ENCODE data around the gene NSD2. TPM values are rescaled to one million over a fixed set of nuclear protein-coding genes. Genes with fewer than 3 reads are reported as not detected.
A peak's percentile ranks its signal among the peaks of the same experiment; 100 is the strongest.

The NSD2 gene
- total RNA-seq, 2 donors from 2014 or later = 153 to 208 TPM

DNA sequence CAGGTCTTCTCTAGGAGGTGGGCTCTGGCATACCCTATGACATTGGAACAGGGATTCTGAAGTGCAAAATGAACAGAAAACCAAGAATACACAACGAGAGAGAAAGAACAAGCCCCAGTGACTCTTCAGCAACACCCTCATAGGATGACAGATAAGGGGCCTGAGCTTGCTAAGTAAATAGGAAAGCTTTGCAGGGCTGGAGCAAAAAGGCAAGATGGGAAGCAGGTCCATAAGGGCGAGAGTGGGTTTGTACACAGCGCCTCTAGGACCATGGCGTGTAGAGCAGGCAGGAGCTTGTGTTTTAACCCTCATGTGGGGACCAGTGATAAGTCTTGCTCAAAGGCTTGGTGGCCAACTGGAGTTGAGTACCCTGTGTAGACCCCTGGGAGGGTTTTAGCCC, 91.8 kb downstream of the NSD2 start:
- Histone ChIP-seq H3K27me3 (ENCODE audit: control insufficient read depth, insufficient read depth, low read length, poor library complexity, severe bottlenecking) (no peaks in the 10 kb centered on the region), H3K36me3 (ENCODE audit: control insufficient read depth, insufficient read depth, low read length) (peaks cover 94% of the 10 kb centered on the region), H3K27ac (ENCODE audit: low read depth, low read length) (no peak overlapping the region), H3K4me1 (ENCODE audit: control insufficient read depth, insufficient read depth, low read length) (peaks cover 7% of the 10 kb centered on the region), H3K9ac (ENCODE audit: extremely low read depth, low read length, poor library complexity, severe bottlenecking) (no peak overlapping the region), H3K9me3 (ENCODE audit: control insufficient read depth, low read length) (peaks cover 9% of the 10 kb centered on the region), H3K4me3 (ENCODE audit: low read length) (no peak overlapping the region)
- Mint-ChIP-seq H3K4me3 (no peak overlapping the region), H3K27ac (no peak overlapping the region), H3K36me3 (ENCODE audit: low read depth) (peaks cover 80% of the 10 kb centered on the region), H3K27me3 (ENCODE audit: insufficient read depth) (no peaks in the 10 kb centered on the region), H3K9me3 (peaks cover 2% of the 10 kb centered on the region), H3K4me1 (peaks cover 21% of the 10 kb centered on the region)
- no peak for TF ChIP-seq CTCF (conservative IDR thresholded peaks at IDR 0.05)
- DNase-seq = no peak
- WGBS, 2 experiments (ENCODE audit: insufficient coverage in 1 of 2, insufficient read length in 1 of 2) = 97 to 100% methylated on average over 4 of the region's 4 CpGs

GRCh38 chr4:1964443-1964842, 93.2 kb downstream of the NSD2 start:
- TF ChIP-seq CTCF (conservative IDR thresholded peaks at IDR 0.05) = no peak
- Mint-ChIP-seq H3K27me3 (ENCODE audit: insufficient read depth) (no peaks in the 10 kb centered on the region), H3K9me3 (peaks cover 2% of the 10 kb centered on the region), H3K4me3 (no peak overlapping the region), H3K36me3 (ENCODE audit: low read depth) (peaks cover 82% of the 10 kb centered on the region), H3K4me1 (peaks cover 21% of the 10 kb centered on the region), H3K27ac (peak overlapping the region; percentile 57)
- H3K27ac ChIP-seq (ENCODE audit: low read depth, low read length) = no peak overlapping the region
- no peak overlapping the region for H3K9ac ChIP-seq (ENCODE audit: extremely low read depth, low read length, poor library complexity, severe bottlenecking)
- H3K36me3 ChIP-seq (ENCODE audit: control insufficient read depth, insufficient read depth, low read length) = peaks cover 95% of the 10 kb centered on the region
- no peak for DNase-seq
- H3K4me1 ChIP-seq (ENCODE audit: control insufficient read depth, insufficient read depth, low read length) = peaks cover 7% of the 10 kb centered on the region
- H3K27me3 ChIP-seq (ENCODE audit: control insufficient read depth, insufficient read depth, low read length, poor library complexity, severe bottlenecking) = no peaks in the 10 kb centered on the region
- peaks cover 9% of the 10 kb centered on the region for H3K9me3 ChIP-seq (ENCODE audit: control insufficient read depth, low read length)
- WGBS, 2 experiments (ENCODE audit: insufficient coverage in 1 of 2, insufficient read length in 1 of 2) = 72 to 74% methylated on average over 6 of the region's 6 CpGs
- H3K4me3 ChIP-seq (ENCODE audit: low read length) = no peak overlapping the region

- Histone ChIP-seq H3K4me3 (ENCODE audit: low read length) (no peak overlapping the region), H3K9ac (ENCODE audit: extremely low read depth, low read length, poor library complexity, severe bottlenecking) (no peak overlapping the region), H3K36me3 (ENCODE audit: control insufficient read depth, insufficient read depth, low read length) (peaks cover 95% of the 10 kb centered on the region), H3K27ac (ENCODE audit: low read depth, low read length) (no peak overlapping the region), H3K9me3 (ENCODE audit: control insufficient read depth, low read length) (peaks cover 9% of the 10 kb centered on the region), H3K4me1 (ENCODE audit: control insufficient read depth, insufficient read depth, low read length) (peaks cover 7% of the 10 kb centered on the region), H3K27me3 (ENCODE audit: control insufficient read depth, insufficient read depth, low read length, poor library complexity, severe bottlenecking) (no peaks in the 10 kb centered on the region)
- no peak overlapping the region for H3K4me3 Mint-ChIP-seq
- H3K9me3 Mint-ChIP-seq = peaks cover 2% of the 10 kb centered on the region
- H3K27ac Mint-ChIP-seq = no peak overlapping the region
- no peaks in the 10 kb centered on the region for H3K27me3 Mint-ChIP-seq (ENCODE audit: insufficient read depth)
- no peak for TF ChIP-seq CTCF (conservative IDR thresholded peaks at IDR 0.05)
- no peak for DNase-seq
- peaks cover 82% of the 10 kb centered on the region for H3K36me3 Mint-ChIP-seq (ENCODE audit: low read depth)
- 82 to 100% methylated on average over 1 of the region's 1 CpG for WGBS, 2 experiments (ENCODE audit: insufficient coverage in 1 of 2, insufficient read length in 1 of 2)
- H3K4me1 Mint-ChIP-seq = peaks cover 21% of the 10 kb centered on the region
Observed at GRCh38 chr4:1964971-1965370, 93.8 kb downstream of the NSD2 start.
